Measurements from ENCODE around the gene HES3.
"Not testable (repeated sequence)": the region's sequence is repeated elsewhere in the genome, so short reads cannot be mapped to it uniquely, and the experiment has no call there.

The HES3 gene

GRCh38 chr1:6218375-6219164 is 25.4 kb upstream of the HES3 start:
- POLR2A ChIA-PET = no interaction called here
- no peak for DNase-seq (ENCODE audit: extremely low spot score)
- CTCF ChIA-PET = interaction anchor here (0.8 to 5.1 kb wide), 4 partner anchors 13 to 126 kb away, joined by 3 to 27 read pairs (median 4); partner anchors contain the start of gene RNF207
- TF ChIP-seq CTCF (IDR thresholded peaks at IDR 0.05; ENCODE audit: control extremely low read depth, extremely low read depth, low read depth, missing control alignments) = no peak

GRCh38 chr1:6219641-6220040 is 24.3 kb upstream of the HES3 start:
- POLR2A ChIA-PET; DNase-seq (ENCODE audit: extremely low spot score): not testable (repeated sequence)
- CTCF ChIA-PET = interaction anchor here (0.8 to 1.4 kb wide), 5 partner anchors 9 to 182 kb away, joined by 3 read pairs; no protein-coding TSS in a partner anchor

GRCh38 chr1:6220236-6220635 is 23.7 kb upstream of the HES3 start:
- POLR2A ChIA-PET = no interaction called here

GRCh38 chr1:6221210-6221784 is 22.7 kb upstream of the HES3 start:
- ChIA-PET CTCF (interaction anchor here (1.4 to 1.7 kb wide), 3 partner anchors 11 to 15 kb away, joined by 3 to 6 read pairs (median 4); partner anchors contain the start of gene RNF207), POLR2A (no interaction called here)
- no peak for TF ChIP-seq CTCF (IDR thresholded peaks at IDR 0.05; ENCODE audit: control extremely low read depth, extremely low read depth, low read depth, missing control alignments)
- DNase-seq (ENCODE audit: extremely low spot score) = no peak

More at GRCh38 chr1:6220236-6220635, 23.7 kb upstream of the HES3 start:
- no peak for DNase-seq (ENCODE audit: extremely low spot score)
- CTCF ChIA-PET = interaction anchor here (0.8 to 1.4 kb wide), 6 partner anchors 10 to 182 kb away, joined by 3 to 5 read pairs (median 3); partner anchors contain the start of gene RNF207
- TF ChIP-seq CTCF (IDR thresholded peaks at IDR 0.05; ENCODE audit: control extremely low read depth, extremely low read depth, low read depth, missing control alignments) = no peak

GRCh38 chr1:6222636-6223035 is 21.3 kb upstream of the HES3 start:
- POLR2A ChIA-PET = interaction anchor here (0.6 kb wide), 1 partner anchor 258 kb away, joined by 3 read pairs; no protein-coding TSS in a partner anchor
- TF ChIP-seq CTCF (IDR thresholded peaks at IDR 0.05; ENCODE audit: control extremely low read depth, extremely low read depth, low read depth, missing control alignments) = no peak
- CTCF ChIA-PET = interaction anchor here (1.1 to 1.7 kb wide), 4 partner anchors 8 to 24 kb away, joined by 3 to 6 read pairs (median 4); partner anchors contain the start of gene RNF207
- DNase-seq (ENCODE audit: extremely low spot score) = no peak

- TF ChIP-seq CTCF (IDR thresholded peaks at IDR 0.05; ENCODE audit: control extremely low read depth, extremely low read depth, low read depth, missing control alignments) = no peak
- ChIA-PET CTCF (interaction anchor here (0.9 kb wide), 1 partner anchor 422 kb away, joined by 3 read pairs; no protein-coding TSS in a partner anchor), POLR2A (no interaction called here)
- no peak for DNase-seq (ENCODE audit: extremely low spot score)
These were observed 20.4 kb upstream of the HES3 start for GRCh38 chr1:6223617-6224016.

Measured in GM10248 (cell line).